ENCODE data around the gene PRPH. TPM values are rescaled to one million over a fixed set of nuclear protein-coding genes. Genes with fewer than 3 reads are reported as not detected.
A peak's percentile ranks its signal among the peaks of the same experiment; 100 is the strongest.

The PRPH gene
- total and polyA plus RNA-seq, 2 of the 13 experiments (the other 11 are each of a cell fraction or from before 2014, with no cell fraction given): 0.12 TPM; not detected in 1

GRCh38 chr12:49264873-49265792, 29.8 kb upstream of the PRPH start, which contains the start of gene TUBA1C (continued):
- no peak for TF ChIP-seq MTERF4 (CRISPR knock-in tag; IDR thresholded peaks at IDR 0.05)
- no peak for TF ChIP-seq ATF7 (IDR thresholded peaks at IDR 0.05)
- no peak for TF ChIP-seq ATF7 (CRISPR knock-in tag; IDR thresholded peaks at IDR 0.05)
- TF ChIP-seq ZKSCAN1 (IDR thresholded peaks at IDR 0.05; ENCODE audit: low read length): 0 out of 2 replicates have a peak, but pooled peaks have one; percentile 36
- 0 out of 2 replicates have a peak, but pooled peaks have one; percentile 82 for TF ChIP-seq ZNF557 (CRISPR knock-in tag; IDR thresholded peaks at IDR 0.05)
- peak; percentile 91 for TF ChIP-seq ZNF256 (CRISPR knock-in tag; conservative IDR thresholded peaks at IDR 0.05)
- TF ChIP-seq MIXL1 (CRISPR knock-in tag; IDR thresholded peaks at IDR 0.05): 0 out of 2 replicates have a peak, but pooled peaks have one; percentile 13
- peak; percentile 47; the same call in 1 of the 2 replicates for TF ChIP-seq SIN3B (IDR thresholded peaks at IDR 0.05; ENCODE audit: low read length)
- TF ChIP-seq RNF219 (CRISPR knock-in tag; IDR thresholded peaks at IDR 0.05): no peak
- TF ChIP-seq ARNTL (CRISPR knock-in tag; IDR thresholded peaks at IDR 0.05): peak; percentile 86
- 0 out of 2 replicates have a peak, but pooled peaks have one; percentile 17 for TF ChIP-seq ATAD3A (CRISPR knock-in tag; IDR thresholded peaks at IDR 0.05)
- TF ChIP-seq ZNF232 (CRISPR knock-in tag; IDR thresholded peaks at IDR 0.05; ENCODE audit: borderline replicate concordance): peak; percentile 91
- TF ChIP-seq ZIK1 (CRISPR knock-in tag; IDR thresholded peaks at IDR 0.05; ENCODE audit: borderline replicate concordance, low read depth): 0 out of 2 replicates have a peak, but pooled peaks have one; percentile 9
- TF ChIP-seq FOSL2 (CRISPR knock-in tag; IDR thresholded peaks at IDR 0.05): peak; percentile 96
- TF ChIP-seq DDIT3 (CRISPR knock-in tag; IDR thresholded peaks at IDR 0.05): no peak
- TF ChIP-seq TEAD2 (CRISPR knock-in tag; IDR thresholded peaks at IDR 0.05): no peak
- no peak for TF ChIP-seq STAT6 (CRISPR knock-in tag; IDR thresholded peaks at IDR 0.05; ENCODE audit: borderline replicate concordance)
- peak; percentile 68; the same call in 1 of the 2 replicates for TF ChIP-seq PBX3 (CRISPR knock-in tag; IDR thresholded peaks at IDR 0.05; ENCODE audit: borderline replicate concordance)
- peak; percentile 83; the same call in 1 of the 2 replicates for TF ChIP-seq BORCS8-MEF2B (CRISPR knock-in tag; IDR thresholded peaks at IDR 0.05)
- TF ChIP-seq ZNF792 (CRISPR knock-in tag; IDR thresholded peaks at IDR 0.05): 0 out of 2 replicates have a peak, but pooled peaks have one; percentile 12
- TF ChIP-seq ZNF75D (CRISPR knock-in tag; IDR thresholded peaks at IDR 0.05; ENCODE audit: borderline replicate concordance): no peak
- TF ChIP-seq ZSCAN29 (CRISPR knock-in tag; conservative IDR thresholded peaks at IDR 0.05): no peak
- 0 out of 2 replicates have a peak, but pooled peaks have one; percentile 47 for TF ChIP-seq REL (CRISPR knock-in tag; conservative IDR thresholded peaks at IDR 0.05)

Data from HepG2 (cell line).